ENCODE results near the gene SPRY1.

Gene SPRY1

GRCh38 chr4:123452616-123453015 lies 56.0 kb downstream of the SPRY1 start:
- DNase-seq, result peak; percentile 64 to 78
- TF ChIP-seq GATA1 (IDR thresholded peaks at IDR 0.05; ENCODE audit: low read depth, low read length) (no peak), POLR2A (IDR thresholded peaks at IDR 0.05; ENCODE audit: low read length) (no peak)

- no peak for DNase-seq
- TF ChIP-seq GATA1 (IDR thresholded peaks at IDR 0.05; ENCODE audit: low read depth, low read length) (no peak), POLR2A (IDR thresholded peaks at IDR 0.05; ENCODE audit: low read length) (no peak)
Measured at GRCh38 chr4:123453061-123453680, 56.6 kb downstream of the SPRY1 start.

Measured in erythroblast (primary cell).